Gastroesophageal sphincter (tissue), 4 donors: ENCODE results near the gene DBP. TPM values are rescaled to one million over a fixed set of nuclear protein-coding genes. Genes with fewer than 3 reads are reported as not detected.

Experiments used
- ATAC-seq: fragments of 150-250 bp; one replicate; pipeline ENCODE4 v1.9.1; 2016; ENCODE audit warnings: mild to moderate bottlenecking, moderate library complexity
- H3K27ac ChIP-seq, 4 donors: fragments of 200-600 bp; sonication (generic) in 3 of 4; 1 replicate in 3 of 4; 2 replicates in 1 of 4; pipeline ENCODE4 v1.5.1; 2016 to 2019
- H3K27me3 ChIP-seq: fragments of 200-600 bp; sonication (generic); one replicate; pipeline ENCODE4 v1.5.1; 2019
- H3K36me3 ChIP-seq, 2 donors: fragments of 200-600 bp; sonication (generic); one replicate each; pipeline ENCODE4 v1.5.1; 2019; ENCODE audit warnings: control low read depth in 1 of 2
- H3K4me1 ChIP-seq, 3 donors: fragments of 200-600 bp; sonication (generic); 1 replicate in 2 of 3; 2 replicates in 1 of 3; pipeline ENCODE4 v1.5.1; 2016 to 2019; ENCODE audit warnings: control low read depth in 2 of 3
- H3K4me3 ChIP-seq, 2 donors: fragments of 200-600 bp; sonication (generic); one replicate each; pipeline ENCODE4 v1.5.1; 2019; ENCODE audit warnings: mild to moderate bottlenecking in 1 of 2, moderate library complexity in 1 of 2
- H3K9me3 ChIP-seq, 3 donors: fragments of 200-600 bp; sonication (generic); one replicate each; pipeline ENCODE4 v1.5.1; 2017 to 2019; ENCODE audit warnings: control low read depth in 2 of 3
- EP300 ChIP-seq: sonication (generic); formaldehyde crosslinking; IDR thresholded peaks from one replicate; pipeline ENCODE4 v1.6.1; 2017; ENCODE audit warnings: antibody characterized with exemption, mild to moderate bottlenecking
- POLR2A ChIP-seq, 2 donors: fragments of 450-650 bp; IDR thresholded peaks; one replicate each; pipeline ENCODE4 v1.6.1; 2017; ENCODE audit warnings: antibody characterized with exemption in 2 of 2, mild to moderate bottlenecking in 2 of 2, moderate library complexity in 1 of 2
- POLR2AphosphoS5 ChIP-seq: sonication (generic); formaldehyde crosslinking; IDR thresholded peaks from one replicate; pipeline ENCODE4 v1.6.1; 2017; ENCODE audit warnings: antibody characterized with exemption
- whole genome bisulfite sequencing, 2 donors: methylation state at CpG; one replicate each; pipeline ENCODE4 v1.1.5; 2018; ENCODE audit warnings: low coverage in 1 of 2; 5-methylcytosine and 5-hydroxymethylcytosine counted together
- total RNA-seq, 4 donors: library from RNA; depleted of rRNA; stranded (reverse); fragments of >200 nt; gene quantifications; one replicate each; pipeline ENCODE4 v1.1.0, GENCODE V29; 2016
- TF ChIP-seq, protein P1 (sequence below), 4 experiments: fragments of 200-600 bp in 2 of 4; fragments of 450-650 bp in 2 of 4; sonication (generic) in 1 of 4; IDR thresholded peaks; one replicate each; pipeline ENCODE4 v1.5.1; 2017 to 2019; ENCODE audit warnings: antibody characterized with exemption in 4 of 4, mild to moderate bottlenecking in 2 of 4, moderate library complexity in 2 of 4

Gene DBP
- total RNA-seq, 4 donors from 2014 or later: 2.9 to 16.8 (median 8.9) TPM

DNA sequence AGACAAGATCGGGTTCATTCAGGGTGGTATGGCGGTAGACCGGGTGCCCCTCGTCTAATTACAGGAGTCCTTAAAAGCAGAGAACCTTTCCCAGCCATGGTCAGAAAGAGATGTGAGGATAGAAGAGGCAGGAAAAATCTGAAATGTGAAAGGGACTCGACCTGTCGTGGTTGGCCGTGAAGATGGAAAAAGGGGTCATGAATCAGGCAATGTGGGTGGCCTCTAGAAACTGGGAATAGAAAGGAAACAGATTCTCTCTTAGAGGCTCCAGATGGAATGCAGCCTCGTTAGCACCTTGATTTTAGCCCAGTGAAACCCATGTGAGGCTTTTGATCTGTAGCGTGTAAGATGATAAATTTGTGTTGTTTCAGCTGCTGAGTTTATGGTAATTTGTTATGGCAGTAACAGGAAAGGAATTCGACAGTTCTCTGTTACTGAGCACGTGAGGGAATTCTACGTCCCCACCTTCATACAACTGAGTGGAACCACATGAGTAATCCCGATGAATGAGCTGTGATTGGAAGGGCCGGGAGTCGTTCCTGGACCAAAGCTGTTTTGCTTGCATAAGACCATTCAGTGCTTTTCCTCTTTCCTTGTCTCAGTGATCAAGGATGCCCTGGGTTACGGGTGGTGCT lies 19.8 kb upstream of the DBP start:
- Histone ChIP-seq H3K36me3 (no peaks in the 10 kb centered on the region), H3K27ac (no peak overlapping the region), H3K4me1 (peaks cover 0 to 12% (median 0%) of the 10 kb centered on the region in 3 donors), H3K27me3 (no peaks in the 10 kb centered on the region), H3K9me3 (no peaks in the 10 kb centered on the region), H3K4me3 (no peak overlapping the region)
- TF ChIP-seq, protein P1, sequence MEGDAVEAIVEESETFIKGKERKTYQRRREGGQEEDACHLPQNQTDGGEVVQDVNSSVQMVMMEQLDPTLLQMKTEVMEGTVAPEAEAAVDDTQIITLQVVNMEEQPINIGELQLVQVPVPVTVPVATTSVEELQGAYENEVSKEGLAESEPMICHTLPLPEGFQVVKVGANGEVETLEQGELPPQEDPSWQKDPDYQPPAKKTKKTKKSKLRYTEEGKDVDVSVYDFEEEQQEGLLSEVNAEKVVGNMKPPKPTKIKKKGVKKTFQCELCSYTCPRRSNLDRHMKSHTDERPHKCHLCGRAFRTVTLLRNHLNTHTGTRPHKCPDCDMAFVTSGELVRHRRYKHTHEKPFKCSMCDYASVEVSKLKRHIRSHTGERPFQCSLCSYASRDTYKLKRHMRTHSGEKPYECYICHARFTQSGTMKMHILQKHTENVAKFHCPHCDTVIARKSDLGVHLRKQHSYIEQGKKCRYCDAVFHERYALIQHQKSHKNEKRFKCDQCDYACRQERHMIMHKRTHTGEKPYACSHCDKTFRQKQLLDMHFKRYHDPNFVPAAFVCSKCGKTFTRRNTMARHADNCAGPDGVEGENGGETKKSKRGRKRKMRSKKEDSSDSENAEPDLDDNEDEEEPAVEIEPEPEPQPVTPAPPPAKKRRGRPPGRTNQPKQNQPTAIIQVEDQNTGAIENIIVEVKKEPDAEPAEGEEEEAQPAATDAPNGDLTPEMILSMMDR (IDR thresholded peaks at IDR 0.05): no peak
- no peak for TF ChIP-seq EP300
- no peak for TF ChIP-seq POLR2AphosphoS5
- TF ChIP-seq POLR2A (IDR thresholded peaks at IDR 0.05): no peak
- ATAC-seq: no peak
- 43 to 54% methylated on average over 14 to 15 of the region's 16 CpGs for WGBS, 2 donors

GRCh38 chr19:48654299-48655059 lies 17.3 kb upstream of the DBP start:
- no peak for ATAC-seq
- H3K4me1 ChIP-seq: no peaks in the 10 kb centered on the region
- H3K9me3 ChIP-seq: no peaks in the 10 kb centered on the region
- 40 to 70% methylated on average over 1 to 4 of the region's 11 CpGs for whole genome bisulfite sequencing, 2 donors
- TF ChIP-seq POLR2A (IDR thresholded peaks at IDR 0.05) (no peak), EP300 (no peak), POLR2AphosphoS5 (no peak)
- TF ChIP-seq, protein P1 (IDR thresholded peaks at IDR 0.05): no peak
- H3K27me3 ChIP-seq: no peaks in the 10 kb centered on the region
- H3K36me3 ChIP-seq: no peaks in the 10 kb centered on the region
- no peak overlapping the region for H3K4me3 ChIP-seq
- no peak overlapping the region for H3K27ac ChIP-seq

DNA sequence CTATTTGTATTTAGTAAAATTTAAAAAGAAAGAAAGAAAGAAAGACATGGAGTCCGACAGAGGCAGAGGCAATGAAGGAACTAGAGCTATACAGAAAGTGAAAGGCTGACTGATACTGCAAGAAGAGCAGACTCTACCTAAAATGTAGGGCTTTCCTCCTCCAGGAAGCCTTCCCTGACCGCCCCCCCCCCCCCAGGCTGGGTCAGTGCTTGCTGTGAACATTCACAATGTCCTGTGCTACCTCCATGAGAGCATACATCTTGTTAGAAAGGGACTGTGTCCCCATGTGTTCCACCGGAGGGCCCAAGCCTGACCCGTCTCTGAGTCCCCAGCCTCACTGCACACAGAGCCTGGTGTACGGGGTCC lies 14.5 kb upstream of the DBP start:
- no peak overlapping the region for H3K27ac ChIP-seq
- H3K9me3 ChIP-seq: no peaks in the 10 kb centered on the region
- H3K4me3 ChIP-seq: no peak overlapping the region
- 82 to 100% methylated on average over 1 to 2 of the region's 5 CpGs for WGBS, 2 donors
- ATAC-seq: no peak
- H3K36me3 ChIP-seq: no peaks in the 10 kb centered on the region
- H3K4me1 ChIP-seq: peaks cover 0 to 4% (median 0%) of the 10 kb centered on the region in 3 donors
- TF ChIP-seq, protein P1 (IDR thresholded peaks at IDR 0.05): no peak
- TF ChIP-seq POLR2AphosphoS5: no peak
- TF ChIP-seq POLR2A (IDR thresholded peaks at IDR 0.05): no peak
- TF ChIP-seq EP300: no peak
- no peaks in the 10 kb centered on the region for H3K27me3 ChIP-seq

DNA sequence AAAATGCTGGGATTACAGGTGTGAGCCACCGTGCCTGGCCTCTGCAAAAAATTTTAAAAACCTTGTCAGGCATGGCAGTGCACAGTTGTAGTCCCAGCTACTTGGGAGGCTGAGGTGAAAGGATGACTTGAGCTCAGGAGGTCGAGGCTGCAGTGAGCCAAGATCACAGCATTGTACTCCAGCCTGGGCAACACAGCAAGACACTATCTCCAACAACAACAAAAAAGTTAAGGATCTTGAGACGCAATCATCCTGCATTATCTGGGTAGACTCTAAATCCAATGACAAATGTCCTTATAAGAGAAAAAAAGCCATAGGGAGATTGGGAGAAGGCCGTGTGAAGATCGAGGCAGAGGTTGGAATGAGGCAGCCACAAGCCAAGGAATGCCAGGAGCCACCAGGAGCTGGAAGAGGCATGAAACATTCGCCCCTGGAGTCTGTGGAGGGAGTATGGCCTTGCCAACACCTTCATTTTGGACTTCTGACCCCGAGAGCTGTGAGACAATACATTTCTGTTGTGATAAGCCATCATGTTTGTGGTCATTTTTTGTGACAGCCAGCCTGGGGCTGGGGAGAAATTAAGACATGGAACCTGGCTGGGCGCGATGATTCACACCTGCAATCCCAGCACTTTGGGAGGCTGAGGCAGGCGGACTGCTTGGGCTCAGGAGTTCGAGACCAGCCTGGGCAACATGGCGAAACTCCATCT lies 13.9 kb upstream of the DBP start:
- Histone ChIP-seq H3K4me3 (no peak overlapping the region), H3K4me1 (peaks cover 0 to 10% (median 0%) of the 10 kb centered on the region in 3 donors), H3K27ac (no peak overlapping the region), H3K36me3 (no peaks in the 10 kb centered on the region), H3K27me3 (no peaks in the 10 kb centered on the region), H3K9me3 (no peaks in the 10 kb centered on the region)
- TF ChIP-seq, protein P1 (IDR thresholded peaks at IDR 0.05): no peak
- TF ChIP-seq EP300 (no peak), POLR2A (IDR thresholded peaks at IDR 0.05) (no peak), POLR2AphosphoS5 (no peak)
- WGBS, 2 donors: 88 to 100% methylated on average over 1 to 11 of the region's 12 CpGs
- no peak for ATAC-seq
